K562 (cell line): ENCODE measurements around the gene CNKSR2. TPM values are rescaled to one million over a fixed set of nuclear protein-coding genes. Genes with fewer than 3 reads are reported as not detected.

Experiments
- ATAC-seq: fragments of 200-7000 bp; cut with Tn5 transposase; 3 replicates; pipeline ENCODE4 v1.9.1; 2020; ENCODE audit warnings: moderate library complexity
- BruUV-seq: library from RNA; stranded (reverse); fragments of 400-500 nt; replicated peaks from 2 replicates; lab custom pipeline; 2021; lab: Mats Ljungman, UMichigan
- CTCF ChIA-PET: fragments of 300-600 bp; formaldehyde crosslinking; extraction: SDS; loops from one replicate; lab custom pipeline; 2021; ENCODE audit warnings: low intra/inter-chr PET ratio; lab: Yijun Ruan, JAX
- POLR2A ChIA-PET: fragments of 300-600, 350-650 bp; sonication (Branson Sonifier 250); formaldehyde crosslinking; extraction: SDS; loops from one replicate; lab custom pipeline; 2021; ENCODE audit warnings: antibody characterized with exemption, inconsistent platforms; lab: Yijun Ruan, JAX
- DNase-seq, 4 experiments: peaks; one replicate each; pipeline versions ENCODE4 v3.0.0 to v3.0.0-alpha.2; 2011 to 2018; ENCODE audit warnings: low spot score in 3 of 4, mixed read lengths in 3 of 4; ENCODE audit errors: extremely low read depth in 1 of 4
- FAIRE-seq: peaks from 2 replicates; lab custom pipeline; 2011; peaks lifted over from hg19 to GRCh38; lab: Jason Lieb, UNC
- H2AFZ ChIP-seq: 2 replicates; pipeline ENCODE4 v1.6.0; 2011; ENCODE audit warnings: low read depth, low read length, control low read depth, inconsistent platforms
- H3K27ac ChIP-seq: fragments of 200-600 bp; 3 replicates; pipeline ENCODE4 v1.8.0; 2011; ENCODE audit warnings: low read depth, mild to moderate bottlenecking, control low read depth, inconsistent platforms, low read length, moderate library complexity, mixed read lengths; ENCODE audit errors: extremely low read depth
- H3K27me3 ChIP-seq, 2 experiments: fragments of 300-600 bp in 1 of 2; 2 replicates in 1 of 2; 3 replicates in 1 of 2; pipeline versions ENCODE4 v1.6.0 to v1.8.0; 2011; ENCODE audit warnings: inconsistent platforms in 2 of 2, low read length in 2 of 2, mild to moderate bottlenecking in 1 of 2, mixed read lengths in 1 of 2, moderate library complexity in 1 of 2; ENCODE audit not compliant: control insufficient read depth in 2 of 2, insufficient read depth in 2 of 2
- H3K36me3 ChIP-seq: fragments of 300-600 bp; 3 replicates; pipeline ENCODE4 v1.8.0; 2011; ENCODE audit warnings: mild to moderate bottlenecking, low read length, inconsistent platforms; ENCODE audit not compliant: control insufficient read depth, insufficient read depth
- H3K4me1 ChIP-seq, 2 experiments: fragments of 200-600 bp in 1 of 2; replicated peaks in 1 of 2; 2 replicates in 1 of 2; 3 replicates in 1 of 2; pipeline versions ENCODE4 v1.5.1 to v1.8.0; 2011; ENCODE audit warnings: inconsistent platforms in 2 of 2, low read length in 2 of 2, mild to moderate bottlenecking in 1 of 2, mixed read lengths in 1 of 2, moderate library complexity in 1 of 2; ENCODE audit not compliant: control insufficient read depth in 2 of 2, insufficient read depth in 2 of 2
- H3K4me2 ChIP-seq: 2 replicates; pipeline ENCODE4 v1.6.1; 2011; ENCODE audit warnings: low read length, control low read depth, inconsistent platforms, mixed read lengths; ENCODE audit not compliant: insufficient read depth
- H3K4me3 ChIP-seq: fragments of 200-600 bp; sonication (generic), shearing (Covaris generic); 2 replicates; pipeline ENCODE4 v1.5.1; 2016; ENCODE audit warnings: control low read depth, inconsistent platforms
- H3K79me2 ChIP-seq: fragments of 200-600 bp; 3 replicates; pipeline ENCODE4 v1.8.0; 2011; ENCODE audit warnings: low read length, inconsistent platforms; ENCODE audit not compliant: control insufficient read depth, insufficient read depth
- H3K9ac ChIP-seq, 2 experiments: 2 replicates each; pipeline versions ENCODE4 v1.6.0 to v1.6.1; 2011; ENCODE audit warnings: low read depth in 2 of 2, low read length in 2 of 2, control low read depth in 1 of 2, inconsistent platforms in 1 of 2, mild to moderate bottlenecking in 1 of 2, mixed read lengths in 1 of 2; ENCODE audit not compliant: insufficient read depth in 1 of 2
- H3K9me1 ChIP-seq: one replicate; pipeline ENCODE4 v1.6.0; 2011; ENCODE audit warnings: inconsistent platforms, mild to moderate bottlenecking, low read length, moderate library complexity; ENCODE audit not compliant: control insufficient read depth, insufficient read depth
- H3K9me3 ChIP-seq: replicated peaks from 2 replicates; pipeline ENCODE4 v1.5.1; 2011; ENCODE audit warnings: low read depth, low read length, inconsistent platforms; ENCODE audit not compliant: control insufficient read depth, insufficient read depth
- H4K20me1 ChIP-seq: replicated peaks from 2 replicates; pipeline ENCODE4 v1.6.1; 2011; ENCODE audit warnings: low read length, inconsistent platforms, mixed read lengths; ENCODE audit not compliant: control insufficient read depth, insufficient read depth
- PML ChIP-seq: IDR thresholded peaks from 2 replicates; pipeline ENCODE4 v1.6.1; 2012; ENCODE audit warnings: low read length, inconsistent platforms
- SMAD2 ChIP-seq: fragments of 150-350 bp; IDR thresholded peaks from 2 replicates; pipeline ENCODE4 v1.6.1; 2014; ENCODE audit warnings: low read depth, mild to moderate bottlenecking, low read length
- ZNF830 ChIP-seq: fragments of 250-450 bp; sonication (Bioruptor Pico); IDR thresholded peaks from 2 replicates; pipeline ENCODE4 v1.5.0; 2021; ENCODE audit warnings: mild to moderate bottlenecking
- WGBS: fragments of 100-300 bp; shearing (Covaris generic); methylation state at CpG from one replicate; pipeline ENCODE4 v1.1.6; 2016; ENCODE audit warnings: low coverage, mixed read lengths; ENCODE audit not compliant: insufficient coverage; ENCODE audit errors: missing lambda C conversion rate; 5-methylcytosine and 5-hydroxymethylcytosine counted together
- in situ Hi-C: fragments of 300-500 bp; cut with MboI; formaldehyde crosslinking; loops from 4 replicates; pipeline ENCODE4 v1.15.0; 2018; ENCODE audit warnings: inconsistent platforms, mixed read lengths
- intact Hi-C: fragments of 100-400 bp; cut with micrococcal nuclease; formaldehyde crosslinking; loops from 2 replicates; pipeline ENCODE4 v1.14.2; 2022
- polyA plus RNA-seq, 8 experiments: library from polyadenylated mRNA; depleted of rRNA in 4 of 8; stranded (reverse) in 5 of 8; unstranded in 3 of 8; fragments of >200 nt; fragmentation: Nextera tagmentation in 2 of 8; fragmentation: Illumina TruSeq in 1 of 8; extraction: Ambion mirVana in 2 of 8; extraction: Trizol in 1 of 8; gene quantifications; 2 replicates each; pipeline versions ENCODE4 v1.2.1 to v1.2.3, GENCODE V29; 2011 to 2014; ENCODE audit warnings: inconsistent platforms in 1 of 8, missing spikeins in 1 of 8
- total RNA-seq, 7 experiments: library from RNA; depleted of rRNA in 6 of 7; stranded (reverse); fragments of >200 nt in 6 of 7; fragmentation: Illumina TruSeq in 2 of 7; extraction: Trizol in 2 of 7; gene quantifications; 2 replicates each; pipeline versions ENCODE4 v1.2.1 to v1.2.3, GENCODE V29; 2011 to 2021; ENCODE audit warnings: low replicate concordance in 1 of 7
- TF ChIP-seq, protein P1 (sequence below): fragments of 450-650 bp; formaldehyde crosslinking; IDR thresholded peaks from 2 replicates; pipeline ENCODE4 v1.4.0; 2020; ENCODE audit warnings: mild to moderate bottlenecking, mixed read lengths
- TF ChIP-seq, protein P2 (sequence below): fragments of 200-800 bp; sonication (Bioruptor generic); IDR thresholded peaks from 2 replicates; pipeline ENCODE4 v1.6.1; 2016; ENCODE audit warnings: missing genetic modification characterization, missing compliant biosample characterization
- TF ChIP-seq, protein P3 (sequence below): IDR thresholded peaks from 2 replicates; pipeline ENCODE4 v1.6.1; 2014; ENCODE audit warnings: antibody characterized with exemption
- TF ChIP-seq, protein P4 (sequence below): fragments of 250-450 bp; sonication (Bioruptor Pico); IDR thresholded peaks from 2 replicates; pipeline ENCODE4 v1.4.0; 2020; ENCODE audit warnings: mild to moderate bottlenecking, moderate library complexity, borderline replicate concordance

CNKSR2 gene
- total and polyA plus RNA-seq, 9 of the 15 experiments (the other 6 are each of a cell fraction or from before 2014, with no cell fraction given), result not detected

DNA sequence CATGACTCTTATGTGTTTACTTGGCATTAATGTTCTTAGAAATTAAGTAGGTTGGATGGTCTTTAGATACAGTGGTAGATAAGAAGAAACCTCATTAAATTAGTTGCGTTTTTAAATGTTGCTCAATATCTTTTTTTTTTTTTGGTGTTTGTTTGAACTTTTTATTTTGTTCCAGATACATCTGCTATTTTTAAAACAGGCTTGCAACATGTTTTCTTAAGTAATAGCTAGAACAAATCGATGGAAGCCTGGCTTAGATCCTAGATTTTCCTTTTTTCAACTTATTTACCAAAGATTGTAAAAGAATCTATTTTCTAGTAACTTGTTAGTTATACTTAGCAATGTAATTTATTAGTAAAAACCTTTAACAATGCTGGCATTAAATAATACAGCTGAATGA, 9.3 kb downstream of the CNKSR2 start:
- in situ Hi-C loops, result no loop called here
- no peak for FAIRE-seq
- no peaks in the 10 kb centered on the region for H4K20me1 ChIP-seq
- no peak overlapping the region for H3K9ac ChIP-seq
- H2AFZ ChIP-seq, result no peak overlapping the region
- no peak for ATAC-seq
- no peak for DNase-seq
- no peaks in the 10 kb centered on the region for H3K9me1 ChIP-seq
- H3K79me2 ChIP-seq, result no peaks in the 10 kb centered on the region
- no peaks in the 10 kb centered on the region for H3K9me3 ChIP-seq
- intact Hi-C loops, result no loop called here
- H3K27ac ChIP-seq, result no peak overlapping the region
- H3K36me3 ChIP-seq, result no peaks in the 10 kb centered on the region
- no peak overlapping the region for H3K4me3 ChIP-seq
- ChIA-PET CTCF (no interaction called here), POLR2A (no interaction called here)
- H3K4me2 ChIP-seq, result no peak overlapping the region
- 0% methylated on average over 2 of the region's 2 CpGs for WGBS
- H3K27me3 ChIP-seq, result no peaks in the 10 kb centered on the region
- no peaks in the 10 kb centered on the region for H3K4me1 ChIP-seq
- BruUV-seq, result no TSS peak
- TF ChIP-seq SMAD2, result no peak
- TF ChIP-seq, protein P1, sequence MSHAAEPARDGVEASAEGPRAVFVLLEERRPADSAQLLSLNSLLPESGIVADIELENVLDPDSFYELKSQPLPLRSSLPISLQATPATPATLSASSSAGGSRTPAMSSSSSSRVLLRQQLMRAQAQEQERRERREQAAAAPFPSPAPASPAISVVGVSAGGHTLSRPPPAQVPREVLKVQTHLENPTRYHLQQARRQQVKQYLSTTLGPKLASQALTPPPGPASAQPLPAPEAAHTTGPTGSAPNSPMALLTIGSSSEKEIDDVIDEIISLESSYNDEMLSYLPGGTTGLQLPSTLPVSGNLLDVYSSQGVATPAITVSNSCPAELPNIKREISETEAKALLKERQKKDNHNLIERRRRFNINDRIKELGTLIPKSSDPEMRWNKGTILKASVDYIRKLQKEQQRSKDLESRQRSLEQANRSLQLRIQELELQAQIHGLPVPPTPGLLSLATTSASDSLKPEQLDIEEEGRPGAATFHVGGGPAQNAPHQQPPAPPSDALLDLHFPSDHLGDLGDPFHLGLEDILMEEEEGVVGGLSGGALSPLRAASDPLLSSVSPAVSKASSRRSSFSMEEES (CRISPR knock-in tag), result no peak
- no peak for TF ChIP-seq ZNF830 (CRISPR knock-in tag)
- TF ChIP-seq, protein P2, sequence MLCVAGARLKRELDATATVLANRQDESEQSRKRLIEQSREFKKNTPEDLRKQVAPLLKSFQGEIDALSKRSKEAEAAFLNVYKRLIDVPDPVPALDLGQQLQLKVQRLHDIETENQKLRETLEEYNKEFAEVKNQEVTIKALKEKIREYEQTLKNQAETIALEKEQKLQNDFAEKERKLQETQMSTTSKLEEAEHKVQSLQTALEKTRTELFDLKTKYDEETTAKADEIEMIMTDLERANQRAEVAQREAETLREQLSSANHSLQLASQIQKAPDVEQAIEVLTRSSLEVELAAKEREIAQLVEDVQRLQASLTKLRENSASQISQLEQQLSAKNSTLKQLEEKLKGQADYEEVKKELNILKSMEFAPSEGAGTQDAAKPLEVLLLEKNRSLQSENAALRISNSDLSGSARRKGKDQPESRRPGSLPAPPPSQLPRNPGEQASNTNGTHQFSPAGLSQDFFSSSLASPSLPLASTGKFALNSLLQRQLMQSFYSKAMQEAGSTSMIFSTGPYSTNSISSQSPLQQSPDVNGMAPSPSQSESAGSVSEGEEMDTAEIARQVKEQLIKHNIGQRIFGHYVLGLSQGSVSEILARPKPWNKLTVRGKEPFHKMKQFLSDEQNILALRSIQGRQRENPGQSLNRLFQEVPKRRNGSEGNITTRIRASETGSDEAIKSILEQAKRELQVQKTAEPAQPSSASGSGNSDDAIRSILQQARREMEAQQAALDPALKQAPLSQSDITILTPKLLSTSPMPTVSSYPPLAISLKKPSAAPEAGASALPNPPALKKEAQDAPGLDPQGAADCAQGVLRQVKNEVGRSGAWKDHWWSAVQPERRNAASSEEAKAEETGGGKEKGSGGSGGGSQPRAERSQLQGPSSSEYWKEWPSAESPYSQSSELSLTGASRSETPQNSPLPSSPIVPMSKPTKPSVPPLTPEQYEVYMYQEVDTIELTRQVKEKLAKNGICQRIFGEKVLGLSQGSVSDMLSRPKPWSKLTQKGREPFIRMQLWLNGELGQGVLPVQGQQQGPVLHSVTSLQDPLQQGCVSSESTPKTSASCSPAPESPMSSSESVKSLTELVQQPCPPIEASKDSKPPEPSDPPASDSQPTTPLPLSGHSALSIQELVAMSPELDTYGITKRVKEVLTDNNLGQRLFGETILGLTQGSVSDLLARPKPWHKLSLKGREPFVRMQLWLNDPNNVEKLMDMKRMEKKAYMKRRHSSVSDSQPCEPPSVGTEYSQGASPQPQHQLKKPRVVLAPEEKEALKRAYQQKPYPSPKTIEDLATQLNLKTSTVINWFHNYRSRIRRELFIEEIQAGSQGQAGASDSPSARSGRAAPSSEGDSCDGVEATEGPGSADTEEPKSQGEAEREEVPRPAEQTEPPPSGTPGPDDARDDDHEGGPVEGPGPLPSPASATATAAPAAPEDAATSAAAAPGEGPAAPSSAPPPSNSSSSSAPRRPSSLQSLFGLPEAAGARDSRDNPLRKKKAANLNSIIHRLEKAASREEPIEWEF (CRISPR knock-in tag), result no peak
- TF ChIP-seq, protein P3, sequence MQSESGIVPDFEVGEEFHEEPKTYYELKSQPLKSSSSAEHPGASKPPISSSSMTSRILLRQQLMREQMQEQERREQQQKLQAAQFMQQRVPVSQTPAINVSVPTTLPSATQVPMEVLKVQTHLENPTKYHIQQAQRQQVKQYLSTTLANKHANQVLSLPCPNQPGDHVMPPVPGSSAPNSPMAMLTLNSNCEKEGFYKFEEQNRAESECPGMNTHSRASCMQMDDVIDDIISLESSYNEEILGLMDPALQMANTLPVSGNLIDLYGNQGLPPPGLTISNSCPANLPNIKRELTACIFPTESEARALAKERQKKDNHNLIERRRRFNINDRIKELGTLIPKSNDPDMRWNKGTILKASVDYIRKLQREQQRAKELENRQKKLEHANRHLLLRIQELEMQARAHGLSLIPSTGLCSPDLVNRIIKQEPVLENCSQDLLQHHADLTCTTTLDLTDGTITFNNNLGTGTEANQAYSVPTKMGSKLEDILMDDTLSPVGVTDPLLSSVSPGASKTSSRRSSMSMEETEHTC, result no peak
- TF ChIP-seq, protein P4, sequence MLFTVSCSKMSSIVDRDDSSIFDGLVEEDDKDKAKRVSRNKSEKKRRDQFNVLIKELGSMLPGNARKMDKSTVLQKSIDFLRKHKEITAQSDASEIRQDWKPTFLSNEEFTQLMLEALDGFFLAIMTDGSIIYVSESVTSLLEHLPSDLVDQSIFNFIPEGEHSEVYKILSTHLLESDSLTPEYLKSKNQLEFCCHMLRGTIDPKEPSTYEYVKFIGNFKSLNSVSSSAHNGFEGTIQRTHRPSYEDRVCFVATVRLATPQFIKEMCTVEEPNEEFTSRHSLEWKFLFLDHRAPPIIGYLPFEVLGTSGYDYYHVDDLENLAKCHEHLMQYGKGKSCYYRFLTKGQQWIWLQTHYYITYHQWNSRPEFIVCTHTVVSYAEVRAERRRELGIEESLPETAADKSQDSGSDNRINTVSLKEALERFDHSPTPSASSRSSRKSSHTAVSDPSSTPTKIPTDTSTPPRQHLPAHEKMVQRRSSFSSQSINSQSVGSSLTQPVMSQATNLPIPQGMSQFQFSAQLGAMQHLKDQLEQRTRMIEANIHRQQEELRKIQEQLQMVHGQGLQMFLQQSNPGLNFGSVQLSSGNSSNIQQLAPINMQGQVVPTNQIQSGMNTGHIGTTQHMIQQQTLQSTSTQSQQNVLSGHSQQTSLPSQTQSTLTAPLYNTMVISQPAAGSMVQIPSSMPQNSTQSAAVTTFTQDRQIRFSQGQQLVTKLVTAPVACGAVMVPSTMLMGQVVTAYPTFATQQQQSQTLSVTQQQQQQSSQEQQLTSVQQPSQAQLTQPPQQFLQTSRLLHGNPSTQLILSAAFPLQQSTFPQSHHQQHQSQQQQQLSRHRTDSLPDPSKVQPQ (CRISPR knock-in tag), result no peak
- TF ChIP-seq PML, result no peak
